Coronary artery (tissue), 2 donors: ENCODE data around the gene FKBP7.
"Not testable (repeated sequence)": the region's sequence is repeated elsewhere in the genome, so short reads cannot be mapped to it uniquely, and the experiment has no call there.

Source experiments
- DNase-seq: peaks from one replicate; pipeline ENCODE4 v3.0.0-alpha.2; 2017; ENCODE audit warnings: low spot score
- H3K27ac ChIP-seq, 2 donors: fragments of 200-600 bp; sonication (generic); one replicate each; pipeline ENCODE4 v1.5.1; 2016 to 2019
- H3K4me3 ChIP-seq: fragments of 200-600 bp; sonication (generic); 2 replicates; pipeline ENCODE4 v1.5.1; 2016; ENCODE audit warnings: mild to moderate bottlenecking, moderate library complexity
- CTCF ChIP-seq: fragments of 200-600 bp; sonication (generic); IDR thresholded peaks from one replicate; pipeline ENCODE4 v1.5.1; 2019; ENCODE audit warnings: antibody characterized with exemption

FKBP7 gene

GRCh38 chr2:178473373-178473772 lies 5.0 kb downstream of the FKBP7 start:
- TF ChIP-seq CTCF = no peak
- no peak for DNase-seq
- H3K4me3 ChIP-seq = no peak overlapping the region
- H3K27ac ChIP-seq = no peak overlapping the region

DNA sequence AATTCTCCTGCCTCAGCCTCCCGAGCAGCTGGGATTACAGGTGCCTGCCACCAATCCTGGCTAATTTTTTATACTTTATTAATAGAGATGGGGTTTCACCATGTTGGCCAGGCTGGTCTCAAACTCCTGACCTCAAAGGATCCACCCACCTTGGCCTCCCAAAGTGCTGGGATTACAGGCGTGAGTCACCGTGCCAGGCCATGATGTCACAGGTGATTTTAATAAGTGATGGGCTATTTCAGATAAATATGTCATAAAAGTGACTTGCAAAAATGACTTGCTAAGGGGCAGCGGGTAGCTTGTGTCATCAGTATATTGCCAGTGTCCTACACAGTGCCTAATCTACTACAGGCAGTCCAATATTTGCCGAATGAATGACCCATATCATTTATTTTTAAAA lies 7.1 kb downstream of the FKBP7 start:
- not testable (repeated sequence) for DNase-seq, H3K4me3 ChIP-seq, H3K27ac ChIP-seq

- Histone ChIP-seq H3K27ac (no peak overlapping the region), H3K4me3 (no peak overlapping the region)
- no peak for DNase-seq
- TF ChIP-seq CTCF = no peak
Measured at GRCh38 chr2:178469219-178469849, 9.1 kb downstream of the FKBP7 start.

DNA sequence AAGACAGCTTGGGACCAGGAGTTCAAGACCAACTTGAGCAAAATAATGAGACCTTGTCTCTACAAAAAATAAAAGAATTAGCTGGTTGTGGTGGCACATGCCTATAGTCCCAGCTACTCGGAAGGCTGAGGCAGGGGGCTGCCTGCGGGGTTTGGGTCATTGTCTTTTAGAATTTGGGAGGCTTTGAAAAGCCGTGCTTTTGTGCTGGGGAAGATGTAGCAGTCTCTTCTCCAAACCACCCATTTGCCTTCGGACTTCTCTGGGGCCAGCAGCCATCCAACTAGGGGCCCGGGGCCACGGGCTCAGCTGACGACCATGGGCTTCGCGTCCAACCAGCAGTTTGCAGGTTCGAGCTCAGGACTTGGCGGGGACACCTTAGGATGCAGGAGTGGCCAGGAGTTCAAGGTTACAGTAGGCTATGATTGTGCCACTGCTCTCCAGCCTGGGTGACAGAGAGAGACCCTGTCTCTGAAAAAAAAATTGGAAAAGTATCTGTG lies 21.0 kb downstream of the FKBP7 start:
- H3K4me3 ChIP-seq = no peak overlapping the region
- no peak for TF ChIP-seq CTCF
- no peak for DNase-seq
- no peak overlapping the region for H3K27ac ChIP-seq

GRCh38 chr2:178455947-178456346 lies 22.5 kb downstream of the FKBP7 start:
- H3K27ac ChIP-seq = no peak overlapping the region
- no peak for DNase-seq
- TF ChIP-seq CTCF = no peak

DNA sequence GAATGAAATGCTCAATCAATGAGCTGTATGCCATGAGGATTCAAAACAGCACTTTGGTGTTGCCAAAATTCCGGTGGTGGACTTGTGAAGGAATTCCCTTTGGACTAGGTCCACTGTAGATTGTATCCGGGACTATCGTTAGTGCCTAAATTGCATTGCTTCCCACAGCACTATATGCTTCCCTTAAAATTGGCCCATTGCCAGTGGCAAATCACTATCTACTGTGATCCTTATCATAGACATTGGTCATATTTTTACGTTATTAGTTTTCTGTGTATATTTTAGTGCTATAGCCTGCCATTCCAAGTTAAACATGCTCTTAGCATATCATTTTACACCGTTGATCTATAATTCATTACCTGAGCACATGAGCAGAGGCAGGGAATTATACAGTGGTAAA lies 25.5 kb downstream of the FKBP7 start:
- DNase-seq = no peak
- no peak overlapping the region for H3K27ac ChIP-seq
- no peak for TF ChIP-seq CTCF
- H3K4me3 ChIP-seq = no peak overlapping the region

More at GRCh38 chr2:178455947-178456346, 22.5 kb downstream of the FKBP7 start:
- no peak overlapping the region for H3K4me3 ChIP-seq

GRCh38 chr2:178452334-178452733 lies 26.1 kb downstream of the FKBP7 start:
- no peak for DNase-seq
- Histone ChIP-seq H3K4me3 (no peak overlapping the region), H3K27ac (no peak overlapping the region)
- TF ChIP-seq CTCF = no peak
